CD4-positive, CD25-positive, alpha-beta regulatory T cell (primary cell): ENCODE measurements around the gene ATF6. TPM values are rescaled to one million over a fixed set of nuclear protein-coding genes. Genes with fewer than 3 reads are reported as not detected.
A peak's percentile ranks its signal among the peaks of the same experiment; 100 is the strongest.
"Not testable (repeated sequence)": the region's sequence is repeated elsewhere in the genome, so short reads cannot be mapped to it uniquely, and the experiment has no call there.

Source experiments
- ATAC-seq, 2 donors: fragments of 150-1000 bp; cut with Tn5 transposase; one replicate each; pipeline ENCODE4 v1.10.0; 2021; ENCODE audit warnings: low read depth in 2 of 2, moderate number of reproducible peaks in 2 of 2, moderate library complexity in 1 of 2
- DNase-seq, 3 donors: peaks; one replicate each; pipeline versions ENCODE4 v3.0.0 to v3.0.0-alpha.2; 2012 to 2022; ENCODE audit warnings: mixed read lengths in 1 of 3
- H3K27ac ChIP-seq: one replicate; pipeline ENCODE4 v1.7.0; 2013; ENCODE audit warnings: mild to moderate bottlenecking, low read length; ENCODE audit not compliant: insufficient read depth, poor library complexity, severe bottlenecking
- H3K27me3 ChIP-seq: one replicate; pipeline ENCODE4 v1.7.0; 2013; ENCODE audit warnings: low read length; ENCODE audit not compliant: control insufficient read depth, insufficient read depth
- H3K36me3 ChIP-seq: one replicate; pipeline ENCODE4 v1.7.0; 2013; ENCODE audit warnings: mild to moderate bottlenecking, low read length, moderate library complexity; ENCODE audit not compliant: control insufficient read depth, insufficient read depth
- H3K4me1 ChIP-seq: 2 replicates; pipeline ENCODE4 v1.7.0; 2013; ENCODE audit warnings: mild to moderate bottlenecking, low read length; ENCODE audit not compliant: insufficient read depth, control insufficient read depth, poor library complexity, severe bottlenecking
- H3K4me3 ChIP-seq: one replicate; pipeline ENCODE4 v1.7.0; 2013; ENCODE audit warnings: low read depth, mild to moderate bottlenecking, low read length, moderate library complexity
- H3K9me3 ChIP-seq, 2 experiments: 1 replicate in 1 of 2; 2 replicates in 1 of 2; pipeline ENCODE4 v1.7.0; 2013; ENCODE audit warnings: low read length in 2 of 2, mild to moderate bottlenecking in 1 of 2, moderate library complexity in 1 of 2; ENCODE audit not compliant: control insufficient read depth in 2 of 2
- H3K27ac Mint-ChIP-seq, 3 donors: one replicate each; pipeline ENCODE4 v1.8.0; 2020 to 2022; ENCODE audit warnings: mild to moderate bottlenecking in 3 of 3, mixed read lengths in 3 of 3, moderate library complexity in 2 of 3
- H3K27me3 Mint-ChIP-seq: one replicate; pipeline ENCODE4 v1.8.0; 2022; ENCODE audit warnings: mild to moderate bottlenecking, mixed read lengths
- H3K36me3 Mint-ChIP-seq: one replicate; pipeline ENCODE4 v1.8.0; 2020; ENCODE audit warnings: mixed read lengths
- H3K4me1 Mint-ChIP-seq, 4 donors: one replicate each; pipeline ENCODE4 v1.8.0; 2020 to 2022; ENCODE audit warnings: mixed read lengths in 4 of 4, mild to moderate bottlenecking in 1 of 4
- H3K4me3 Mint-ChIP-seq, 4 donors: one replicate each; pipeline ENCODE4 v1.8.0; 2020 to 2022; ENCODE audit warnings: mild to moderate bottlenecking in 4 of 4, mixed read lengths in 4 of 4, moderate library complexity in 3 of 4
- H3K9me3 Mint-ChIP-seq, 7 donors: one replicate each; pipeline ENCODE4 v1.8.0; 2020 to 2022; ENCODE audit warnings: mixed read lengths in 7 of 7, mild to moderate bottlenecking in 3 of 7, moderate library complexity in 2 of 7
- polyA plus RNA-seq, 4 donors: library from polyadenylated mRNA; unstranded; fragments of 300-500 nt; fragmentation: Illumina TruSeq; gene quantifications; one replicate each; pipeline ENCODE4 v1.2.3, GENCODE V29; 2021
- total RNA-seq: library from RNA; stranded (reverse); gene quantifications from one replicate; pipeline ENCODE4 v1.2.3, GENCODE V29; 2022

The ATF6 gene
- total and polyA plus RNA-seq, 5 donors from 2014 or later = 13.5 to 17.8 (median 15.0) TPM

DNA sequence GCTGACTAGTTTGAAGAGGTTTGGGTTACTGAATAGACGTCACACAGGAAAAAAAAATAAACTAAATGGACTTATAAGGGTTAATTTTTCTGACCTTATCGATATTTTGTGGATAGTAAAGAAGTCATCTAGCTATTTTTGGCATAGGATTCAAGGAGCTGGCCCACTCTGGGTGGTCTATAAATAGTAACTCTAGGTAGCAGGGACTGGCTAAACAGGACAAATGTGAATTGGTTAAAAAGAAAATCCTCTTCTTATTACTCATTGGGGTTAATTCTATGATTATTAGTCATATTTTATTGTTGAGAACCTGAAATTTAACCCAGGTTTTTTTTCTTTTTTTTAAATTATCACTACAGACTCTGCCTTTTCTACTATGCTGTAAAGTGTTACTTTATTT lies 61.7 kb downstream of the ATF6 start:
- no peak overlapping the region for H3K4me3 Mint-ChIP-seq
- H3K27ac ChIP-seq = no peak overlapping the region
- no peaks in the 10 kb centered on the region for H3K27me3 ChIP-seq
- no peak overlapping the region for H3K4me3 ChIP-seq
- no peaks in the 10 kb centered on the region for H3K4me1 ChIP-seq
- H3K27me3 Mint-ChIP-seq = no peaks in the 10 kb centered on the region
- H3K36me3 Mint-ChIP-seq = peaks cover 38% of the 10 kb centered on the region
- peaks cover 10 to 16% (median 13%) of the 10 kb centered on the region in 4 donors for H3K4me1 Mint-ChIP-seq
- peaks cover 0 to 3% (median 0%) of the 10 kb centered on the region in 7 donors for H3K9me3 Mint-ChIP-seq
- no peak for ATAC-seq
- no peak for DNase-seq
- H3K27ac Mint-ChIP-seq = no peak overlapping the region
- no peaks in the 10 kb centered on the region for H3K9me3 ChIP-seq
- H3K36me3 ChIP-seq = peaks cover 27% of the 10 kb centered on the region

DNA sequence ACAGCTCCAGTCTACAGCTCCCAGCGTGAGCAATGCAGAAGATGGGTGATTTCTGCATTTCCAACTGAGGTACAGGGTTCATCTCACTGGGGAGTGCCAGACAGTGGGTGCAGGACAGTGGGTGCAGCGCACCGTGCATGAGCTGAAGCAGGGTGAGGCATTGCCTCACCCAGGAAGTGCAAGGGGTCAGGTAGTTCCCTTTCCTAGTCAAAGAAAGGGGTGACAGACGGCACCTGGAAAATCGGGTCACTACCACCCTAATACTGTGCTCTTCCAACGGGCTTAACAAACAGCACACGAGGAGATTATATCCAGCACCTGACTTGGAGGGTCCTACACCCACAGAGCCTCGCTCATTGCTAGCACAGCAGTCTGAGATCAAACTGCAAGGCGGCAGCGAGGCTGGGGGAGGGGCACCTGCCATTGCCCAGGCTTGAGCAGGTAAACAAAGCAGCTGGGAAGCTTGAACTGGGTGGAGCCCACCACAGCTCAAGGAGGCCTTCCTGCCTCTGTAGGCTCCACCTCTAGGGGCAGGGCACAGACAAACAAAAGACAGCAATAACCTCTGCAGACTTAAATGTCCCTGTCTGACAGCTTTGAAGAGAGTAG lies 66.3 kb downstream of the ATF6 start:
- not testable (repeated sequence) for H3K4me1 ChIP-seq, ATAC-seq, H3K9me3 ChIP-seq, H3K27me3 ChIP-seq, H3K9me3 Mint-ChIP-seq, H3K36me3 ChIP-seq, H3K27me3 Mint-ChIP-seq, H3K27ac ChIP-seq, H3K4me3 ChIP-seq
- DNase-seq = peak in 2 of 3 donors; percentile 35
- H3K36me3 Mint-ChIP-seq = peaks cover 28% of the 10 kb centered on the region
- peak overlapping the region in 2 of 4 donors; percentile 29 to 54 for H3K4me3 Mint-ChIP-seq
- peak overlapping the region in 1 of 3 donors; percentile 34 for H3K27ac Mint-ChIP-seq
- peaks cover 8 to 16% (median 13%) of the 10 kb centered on the region in 4 donors for H3K4me1 Mint-ChIP-seq

- Mint-ChIP-seq H3K4me1 (peaks cover 4 to 18% (median 10%) of the 10 kb centered on the region in 4 donors), H3K36me3 (peaks cover 24% of the 10 kb centered on the region), H3K4me3 (no peak overlapping the region), H3K27ac (no peak overlapping the region), H3K9me3 (peaks cover 0 to 4% (median 0%) of the 10 kb centered on the region in 7 donors), H3K27me3 (no peaks in the 10 kb centered on the region)
- Histone ChIP-seq H3K27ac (no peak overlapping the region), H3K27me3 (no peaks in the 10 kb centered on the region), H3K4me3 (no peak overlapping the region), H3K4me1 (no peaks in the 10 kb centered on the region), H3K36me3 (peaks cover 2% of the 10 kb centered on the region), H3K9me3 (no peaks in the 10 kb centered on the region)
- ATAC-seq (no peak), DNase-seq (no peak)
These were observed 68.9 kb downstream of the ATF6 start for GRCh38 chr1:161834967-161835550.

DNA sequence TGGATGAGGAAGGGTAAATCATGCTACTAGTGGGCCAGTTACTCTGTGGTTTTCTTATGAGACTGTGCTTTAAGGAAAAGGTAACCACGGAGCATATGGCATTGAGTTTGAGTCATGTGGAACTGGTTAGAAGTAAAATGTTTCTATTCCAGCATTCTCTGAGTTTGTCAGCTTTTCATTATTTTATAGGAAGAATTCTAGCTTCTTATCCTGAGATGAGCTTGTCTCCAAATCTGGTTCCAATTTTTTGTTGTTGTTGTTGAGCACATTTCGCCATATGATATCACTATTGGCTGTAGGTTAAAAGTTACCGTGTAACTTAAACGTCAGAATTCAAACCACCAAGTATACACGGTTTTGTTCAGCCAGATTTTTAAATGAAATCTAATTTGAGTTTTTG lies 69.9 kb downstream of the ATF6 start:
- Histone ChIP-seq H3K4me1 (no peaks in the 10 kb centered on the region), H3K36me3 (peaks cover 5% of the 10 kb centered on the region), H3K27me3 (no peaks in the 10 kb centered on the region), H3K9me3 (no peaks in the 10 kb centered on the region), H3K27ac (no peak overlapping the region), H3K4me3 (no peak overlapping the region)
- DNase-seq (no peak), ATAC-seq (no peak)
- H3K4me3 Mint-ChIP-seq = no peak overlapping the region
- no peak overlapping the region for H3K27ac Mint-ChIP-seq
- peaks cover 0 to 4% (median 0%) of the 10 kb centered on the region in 7 donors for H3K9me3 Mint-ChIP-seq
- no peaks in the 10 kb centered on the region for H3K27me3 Mint-ChIP-seq
- peaks cover 28% of the 10 kb centered on the region for H3K36me3 Mint-ChIP-seq
- peaks cover 4 to 18% (median 9%) of the 10 kb centered on the region in 4 donors for H3K4me1 Mint-ChIP-seq

GRCh38 chr1:161838362-161838761 lies 72.2 kb downstream of the ATF6 start:
- Histone ChIP-seq H3K36me3 (peaks cover 9% of the 10 kb centered on the region), H3K4me3 (no peak overlapping the region), H3K27ac (no peak overlapping the region), H3K4me1 (no peaks in the 10 kb centered on the region), H3K9me3 (no peaks in the 10 kb centered on the region), H3K27me3 (no peaks in the 10 kb centered on the region)
- ATAC-seq (no peak), DNase-seq (no peak)
- H3K36me3 Mint-ChIP-seq = peaks cover 37% of the 10 kb centered on the region
- no peak overlapping the region for H3K27ac Mint-ChIP-seq
- no peaks in the 10 kb centered on the region for H3K27me3 Mint-ChIP-seq
- no peak overlapping the region for H3K4me3 Mint-ChIP-seq
- H3K4me1 Mint-ChIP-seq = peaks cover 0 to 15% (median 3%) of the 10 kb centered on the region in 4 donors
- H3K9me3 Mint-ChIP-seq = peaks cover 0 to 2% (median 0%) of the 10 kb centered on the region in 7 donors

- H3K4me3 ChIP-seq = no peak overlapping the region
- peaks cover 0 to 2% (median 0%) of the 10 kb centered on the region in 7 donors for H3K9me3 Mint-ChIP-seq
- peaks cover 0 to 15% (median 4%) of the 10 kb centered on the region in 4 donors for H3K4me1 Mint-ChIP-seq
- no peak overlapping the region for H3K27ac Mint-ChIP-seq
- no peaks in the 10 kb centered on the region for H3K27me3 ChIP-seq
- peaks cover 42% of the 10 kb centered on the region for H3K36me3 Mint-ChIP-seq
- ATAC-seq (no peak), DNase-seq (no peak)
- no peak overlapping the region for H3K27ac ChIP-seq
- H3K4me3 Mint-ChIP-seq = no peak overlapping the region
- H3K9me3 ChIP-seq = no peaks in the 10 kb centered on the region
- H3K4me1 ChIP-seq = no peaks in the 10 kb centered on the region
- peaks cover 9% of the 10 kb centered on the region for H3K36me3 ChIP-seq
- no peaks in the 10 kb centered on the region for H3K27me3 Mint-ChIP-seq
These were observed 72.8 kb downstream of the ATF6 start for GRCh38 chr1:161838885-161839284.

DNA sequence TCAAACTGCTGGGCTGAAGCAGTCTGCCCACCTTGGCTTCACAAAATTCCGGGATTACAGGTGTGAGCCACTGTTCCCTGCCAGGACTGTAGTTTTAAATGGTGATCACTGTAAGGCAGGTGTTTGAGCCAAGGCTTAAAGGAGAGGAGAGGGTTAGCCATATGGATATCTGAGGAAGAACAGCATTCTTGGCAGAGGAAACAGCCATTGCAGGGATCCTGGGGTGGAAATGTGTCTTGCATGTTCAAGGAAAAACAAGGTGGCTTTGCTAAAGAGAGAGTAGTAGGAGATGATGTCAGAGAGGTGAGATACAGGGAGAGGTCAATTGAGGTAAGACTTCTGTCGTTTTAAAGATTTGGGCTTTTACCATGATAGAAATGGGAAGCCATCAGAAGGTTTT lies 73.5 kb downstream of the ATF6 start:
- no peak overlapping the region for H3K27ac ChIP-seq
- no peaks in the 10 kb centered on the region for H3K27me3 ChIP-seq
- no peak overlapping the region for H3K4me3 Mint-ChIP-seq
- H3K4me1 Mint-ChIP-seq = peaks cover 0 to 15% (median 7%) of the 10 kb centered on the region in 4 donors
- no peaks in the 10 kb centered on the region for H3K9me3 ChIP-seq
- no peaks in the 10 kb centered on the region for H3K27me3 Mint-ChIP-seq
- H3K9me3 Mint-ChIP-seq = peaks cover 0 to 2% (median 0%) of the 10 kb centered on the region in 7 donors
- peaks cover 47% of the 10 kb centered on the region for H3K36me3 Mint-ChIP-seq
- no peak for ATAC-seq
- no peak for DNase-seq
- H3K4me1 ChIP-seq = no peaks in the 10 kb centered on the region
- H3K4me3 ChIP-seq = no peak overlapping the region
- H3K36me3 ChIP-seq = peaks cover 9% of the 10 kb centered on the region
- peak overlapping the region in 1 of 3 donors; percentile 3 for H3K27ac Mint-ChIP-seq

- Histone ChIP-seq H3K4me1 (no peaks in the 10 kb centered on the region), H3K27ac (no peak overlapping the region), H3K9me3 (no peaks in the 10 kb centered on the region), H3K36me3 (peaks cover 12% of the 10 kb centered on the region), H3K4me3 (no peak overlapping the region), H3K27me3 (no peaks in the 10 kb centered on the region)
- no peak for DNase-seq
- H3K27ac Mint-ChIP-seq = peak overlapping the region in 1 of 3 donors; percentile 3
- no peaks in the 10 kb centered on the region for H3K9me3 Mint-ChIP-seq
- H3K4me3 Mint-ChIP-seq = no peak overlapping the region
- H3K36me3 Mint-ChIP-seq = peaks cover 43% of the 10 kb centered on the region
- ATAC-seq = no peak
- peaks cover 0 to 16% (median 8%) of the 10 kb centered on the region in 4 donors for H3K4me1 Mint-ChIP-seq
- no peaks in the 10 kb centered on the region for H3K27me3 Mint-ChIP-seq
These were observed 74.2 kb downstream of the ATF6 start for GRCh38 chr1:161840363-161840762.
